H9 (cell line): Measurements from ENCODE around the gene PEX14. TPM values are rescaled to one million over a fixed set of nuclear protein-coding genes. Genes with fewer than 3 reads are reported as not detected.

ENCODE experiments used
- DNase-seq: peaks from one replicate; pipeline ENCODE4 v3.0.0-alpha.2; 2017
- H2AFZ ChIP-seq: one replicate; pipeline ENCODE4 v1.6.1; 2013; ENCODE audit warnings: mild to moderate bottlenecking, low read length, control low read depth, moderate library complexity
- H2AK5ac ChIP-seq: 2 replicates; pipeline ENCODE4 v1.6.1; 2013; ENCODE audit warnings: low read length, control low read depth, mixed read lengths; ENCODE audit not compliant: insufficient read length
- H2BK120ac ChIP-seq: one replicate; pipeline ENCODE4 v1.6.1; 2013; ENCODE audit warnings: low read depth, mild to moderate bottlenecking, low read length, control low read depth, inconsistent platforms; ENCODE audit not compliant: poor library complexity, severe bottlenecking
- H2BK12ac ChIP-seq: 2 replicates; pipeline ENCODE4 v1.6.1; 2013; ENCODE audit warnings: low read length, control low read depth, mixed read lengths, low read depth; ENCODE audit not compliant: insufficient read length
- H2BK15ac ChIP-seq: 2 replicates; pipeline ENCODE4 v1.6.1; 2013; ENCODE audit warnings: low read depth, low read length, control low read depth
- H2BK20ac ChIP-seq: one replicate; pipeline ENCODE4 v1.6.1; 2013; ENCODE audit warnings: low read depth, mild to moderate bottlenecking, low read length, control low read depth, inconsistent platforms; ENCODE audit not compliant: poor library complexity, severe bottlenecking
- H2BK5ac ChIP-seq: 2 replicates; pipeline ENCODE4 v1.6.1; 2013; ENCODE audit warnings: low read length, control low read depth, mixed read lengths; ENCODE audit not compliant: insufficient read length
- H3K14ac ChIP-seq: 2 replicates; pipeline ENCODE4 v1.6.1; 2013; ENCODE audit warnings: low read length, control low read depth; ENCODE audit not compliant: insufficient read depth
- H3K18ac ChIP-seq: 2 replicates; pipeline ENCODE4 v1.6.1; 2013; ENCODE audit warnings: low read depth, mild to moderate bottlenecking, mixed read lengths, low read length, control low read depth; ENCODE audit not compliant: insufficient read length
- H3K23ac ChIP-seq: 2 replicates; pipeline ENCODE4 v1.6.1; 2013; ENCODE audit warnings: low read length, control low read depth, mixed read lengths, low read depth; ENCODE audit not compliant: insufficient read length
- H3K23me2 ChIP-seq: 2 replicates; pipeline ENCODE4 v1.6.1; 2013; ENCODE audit warnings: low read depth, mild to moderate bottlenecking, mixed read lengths, low read length, control low read depth; ENCODE audit not compliant: insufficient read length, poor library complexity, severe bottlenecking
- H3K27ac ChIP-seq: 2 replicates; pipeline ENCODE4 v1.5.1; 2013; ENCODE audit warnings: low read length, control low read depth, mixed read lengths, low read depth; ENCODE audit not compliant: insufficient read length
- H3K27me3 ChIP-seq: 2 replicates; pipeline ENCODE4 v1.6.1; 2013; ENCODE audit warnings: low read length, control low read depth, inconsistent platforms; ENCODE audit not compliant: insufficient read depth
- H3K4ac ChIP-seq: 2 replicates; pipeline ENCODE4 v1.6.1; 2013; ENCODE audit warnings: low read depth, mild to moderate bottlenecking, control low read depth, inconsistent platforms, low read length, moderate library complexity
- H3K4me1 ChIP-seq: 2 replicates; pipeline ENCODE4 v1.6.1; 2013; ENCODE audit warnings: low read length, control low read depth, inconsistent platforms; ENCODE audit not compliant: insufficient read depth
- H3K4me2 ChIP-seq: 2 replicates; pipeline ENCODE4 v1.6.1; 2013; ENCODE audit warnings: low read length, control low read depth, mixed read lengths; ENCODE audit not compliant: insufficient read length, insufficient read depth
- H3K56ac ChIP-seq: 2 replicates; pipeline ENCODE4 v1.6.1; 2013; ENCODE audit warnings: low read depth, mild to moderate bottlenecking, mixed read lengths, low read length, control low read depth; ENCODE audit not compliant: insufficient read length
- H3K79me1 ChIP-seq: 2 replicates; pipeline ENCODE4 v1.6.1; 2013; ENCODE audit warnings: low read depth, mild to moderate bottlenecking, moderate library complexity, low read length, control low read depth, inconsistent platforms; ENCODE audit not compliant: insufficient read depth, poor library complexity, severe bottlenecking
- H3K79me2 ChIP-seq: 2 replicates; pipeline ENCODE4 v1.6.1; 2013; ENCODE audit warnings: low read length, control low read depth, inconsistent platforms; ENCODE audit not compliant: insufficient read depth
- H3K9ac ChIP-seq: 2 replicates; pipeline ENCODE4 v1.6.1; 2013; ENCODE audit warnings: low read length, control low read depth, mixed read lengths; ENCODE audit not compliant: insufficient read length; ENCODE audit errors: extremely low read depth
- H3K9me3 ChIP-seq: one replicate; pipeline ENCODE4 v1.6.1; 2013; ENCODE audit warnings: low read depth, low read length, inconsistent platforms; ENCODE audit not compliant: control insufficient read depth
- H3T11ph ChIP-seq: one replicate; pipeline ENCODE4 v1.6.1; 2013; ENCODE audit warnings: mild to moderate bottlenecking, low read length, control low read depth, inconsistent platforms
- H4K20me1 ChIP-seq: one replicate; pipeline ENCODE4 v1.6.1; 2013; ENCODE audit not compliant: control insufficient read depth, insufficient read length, insufficient read depth
- H4K5ac ChIP-seq: 2 replicates; pipeline ENCODE4 v1.6.1; 2013; ENCODE audit warnings: low read depth, mild to moderate bottlenecking, mixed read lengths, low read length, control low read depth; ENCODE audit not compliant: insufficient read length
- H4K8ac ChIP-seq: replicated peaks from 2 replicates; pipeline ENCODE4 v1.6.1; 2013; ENCODE audit warnings: low read length, control low read depth, mixed read lengths, low read depth; ENCODE audit not compliant: insufficient read length
- H4K91ac ChIP-seq: 2 replicates; pipeline ENCODE4 v1.6.1; 2013; ENCODE audit warnings: low read depth, mild to moderate bottlenecking, moderate library complexity, mixed read lengths, low read length, control low read depth; ENCODE audit not compliant: insufficient read length
- H3K27ac Mint-ChIP-seq, 3 experiments: 2 replicates in 2 of 3; 3 replicates in 1 of 3; pipeline ENCODE4 v1.8.0; 2020 to 2021; ENCODE audit warnings: mixed read lengths in 3 of 3, mild to moderate bottlenecking in 1 of 3, moderate library complexity in 1 of 3
- H3K27me3 Mint-ChIP-seq: 2 replicates; pipeline ENCODE4 v1.8.0; 2021; ENCODE audit warnings: low read depth, mild to moderate bottlenecking, moderate library complexity, mixed read lengths
- H3K36me3 Mint-ChIP-seq, 3 experiments: 2 replicates in 2 of 3; 3 replicates in 1 of 3; pipeline ENCODE4 v1.8.0; 2020 to 2021; ENCODE audit warnings: low read depth in 3 of 3, mixed read lengths in 3 of 3; ENCODE audit not compliant: insufficient read depth in 1 of 3
- H3K4me1 Mint-ChIP-seq, 2 experiments: 2 replicates each; pipeline ENCODE4 v1.8.0; 2020; ENCODE audit warnings: mixed read lengths in 2 of 2
- H3K4me3 Mint-ChIP-seq, 2 experiments: 2 replicates in 1 of 2; 3 replicates in 1 of 2; pipeline ENCODE4 v1.8.0; 2020 to 2021; ENCODE audit warnings: mild to moderate bottlenecking in 2 of 2, mixed read lengths in 2 of 2, moderate library complexity in 1 of 2
- H3K9me3 Mint-ChIP-seq, 2 experiments: 2 replicates in 1 of 2; 3 replicates in 1 of 2; pipeline ENCODE4 v1.8.0; 2020; ENCODE audit warnings: mild to moderate bottlenecking in 2 of 2, mixed read lengths in 2 of 2, moderate library complexity in 1 of 2
- CTCF ChIP-seq: fragments of 200-600 bp; sonication (generic); conservative IDR thresholded peaks from 3 replicates; pipeline ENCODE4 v1.8.0; 2021; ENCODE audit warnings: antibody characterized with exemption, mild to moderate bottlenecking
- WGBS: extraction: QIAGEN DNeasy Blood & Tissue Kit; methylation state at CpG from one replicate; pipeline ENCODE4 v1.1.7; 2013; ENCODE audit warnings: missing lambda C conversion rate, low lambda C conversion rate, mixed read lengths; ENCODE audit not compliant: insufficient read length; ENCODE audit errors: extremely low coverage; 5-methylcytosine and 5-hydroxymethylcytosine counted together
- total RNA-seq: library from RNA; stranded (reverse); gene quantifications from 2 replicates; pipeline ENCODE4 v1.2.1, GENCODE V29; 2021

The PEX14 gene
- total RNA-seq, 1 experiment from 2014 or later = 23.9 TPM

GRCh38 chr1:10509809-10510509 is 35.2 kb downstream of the PEX14 start:
- no peak overlapping the region for H2BK20ac ChIP-seq
- no peak overlapping the region; a peak in 1 of 7 replicates for H3K27ac Mint-ChIP-seq

More at GRCh38 chr1:10509809-10510509, 35.2 kb downstream of the PEX14 start:
- Histone ChIP-seq H3K14ac (no peak overlapping the region), H2BK12ac (no peak overlapping the region), H3K18ac (no peak overlapping the region), H4K91ac (no peak overlapping the region), H3K4me1 (peaks cover 4% of the 10 kb centered on the region; the same call in 1 of the 2 replicates), H3K23ac (no peak overlapping the region), H3K27ac (no peak overlapping the region), H3T11ph (no peak overlapping the region), H2AFZ (no peak overlapping the region), H3K9me3 (no peaks in the 10 kb centered on the region), H2BK5ac (no peak overlapping the region), H3K27me3 (no peaks in the 10 kb centered on the region), H2BK15ac (no peak overlapping the region), H3K79me2 (peaks cover 6% of the 10 kb centered on the region; the same call in 1 of the 2 replicates), H3K79me1 (peaks cover 7% of the 10 kb centered on the region), H3K9ac (no peak overlapping the region), H4K5ac (no peak overlapping the region), H2AK5ac (no peak overlapping the region), H3K56ac (no peak overlapping the region), H3K4ac (no peak overlapping the region), H3K4me2 (no peak overlapping the region), H2BK120ac (no peak overlapping the region), H3K23me2 (no peaks in the 10 kb centered on the region), H4K20me1 (no peaks in the 10 kb centered on the region), H4K8ac (no peak overlapping the region)
- DNase-seq = no peak
- TF ChIP-seq CTCF = no peak
- Mint-ChIP-seq H3K4me3 (no peak overlapping the region), H3K36me3 (no peaks in the 10 kb centered on the region), H3K9me3 (no peaks in the 10 kb centered on the region), H3K4me1 (peaks cover 32 to 40% of the 10 kb centered on the region in 2 experiments), H3K27me3 (no peaks in the 10 kb centered on the region)
- WGBS = no CpG with 5 or more reads among the region's 6 CpGs
